ENCODE data around the gene COQ4.
"Not testable (repeated sequence)": the region's sequence is repeated elsewhere in the genome, so short reads cannot be mapped to it uniquely, and the experiment has no call there.

Gene COQ4

GRCh38 chr9:128298535-128299482, 23.8 kb upstream of the COQ4 start:
- DNase-seq (ENCODE audit: low read depth) = no peak

GRCh38 chr9:128304136-128304970, 18.3 kb upstream of the COQ4 start:
- no peak for DNase-seq (ENCODE audit: low read depth)

GRCh38 chr9:128304971-128305288, 17.7 kb upstream of the COQ4 start:
- no peak for DNase-seq (ENCODE audit: low read depth)

GRCh38 chr9:128309551-128309950, 13.1 kb upstream of the COQ4 start:
- DNase-seq (ENCODE audit: low read depth) = no peak

GRCh38 chr9:128310461-128310860, 12.2 kb upstream of the COQ4 start:
- DNase-seq (ENCODE audit: low read depth) = no peak

- DNase-seq (ENCODE audit: low read depth) = no peak
These were observed 7.9 kb upstream of the COQ4 start for GRCh38 chr9:128314697-128315096.

GRCh38 chr9:128316421-128316820, 6.2 kb upstream of the COQ4 start:
- DNase-seq (ENCODE audit: low read depth) = no peak

GRCh38 chr9:128317629-128318028, 5.0 kb upstream of the COQ4 start:
- no peak for DNase-seq (ENCODE audit: low read depth)

- no peak for DNase-seq (ENCODE audit: low read depth)
These were observed 1.3 kb upstream of the COQ4 start for GRCh38 chr9:128321343-128321742.

GRCh38 chr9:128321879-128322403, 698 bp upstream of the COQ4 start:
- no peak for DNase-seq (ENCODE audit: low read depth)

GRCh38 chr9:128323212-128323730, 632 bp downstream of the COQ4 start:
- DNase-seq (ENCODE audit: low read depth) = no peak

GRCh38 chr9:128323791-128324190, 1.2 kb downstream of the COQ4 start:
- DNase-seq (ENCODE audit: low read depth) = no peak

GRCh38 chr9:128324401-128324800, 1.8 kb downstream of the COQ4 start:
- no peak for DNase-seq (ENCODE audit: low read depth)

- DNase-seq (ENCODE audit: low read depth) = no peak
These were observed 3.0 kb downstream of the COQ4 start for GRCh38 chr9:128325629-128326028.

GRCh38 chr9:128333451-128333869, 10.8 kb downstream of the COQ4 start:
- DNase-seq (ENCODE audit: low read depth) = no peak

- no peak for DNase-seq (ENCODE audit: low read depth)
These were observed 12.5 kb downstream of the COQ4 start for GRCh38 chr9:128335161-128335560.

- no peak for DNase-seq (ENCODE audit: low read depth)
These were observed 13.3 kb downstream of the COQ4 start for GRCh38 chr9:128335914-128336313.

GRCh38 chr9:128337936-128338335, 15.3 kb downstream of the COQ4 start:
- DNase-seq (ENCODE audit: low read depth) = no peak

- DNase-seq (ENCODE audit: low read depth) = not testable (repeated sequence)
These were observed 16.4 kb downstream of the COQ4 start for GRCh38 chr9:128338852-128339614.

GRCh38 chr9:128339761-128340690, 17.4 kb downstream of the COQ4 start, which contains the start of gene SLC27A4:
TSS of gene SLC27A4 (plus strand) at chr9:128340527. CDS start at chr9:128343133, 2,606 bp downstream.
- DNase-seq (ENCODE audit: low read depth) = peak; percentile 58
